Stimulated activated CD4-positive, alpha-beta T cell treated with anti-CD3 and anti-CD28 coated beads, Interleukin-2, amount 100 ng/mL, for 24 hours (primary cell): Measurements from ENCODE around the gene C17orf50.
A peak's percentile ranks its signal among the peaks of the same experiment; 100 is the strongest.

ENCODE experiments used
- DNase-seq, 2 donors: peaks; one replicate each; pipeline ENCODE4 v3.0.0-alpha.2; 2020

C17orf50 gene

DNA sequence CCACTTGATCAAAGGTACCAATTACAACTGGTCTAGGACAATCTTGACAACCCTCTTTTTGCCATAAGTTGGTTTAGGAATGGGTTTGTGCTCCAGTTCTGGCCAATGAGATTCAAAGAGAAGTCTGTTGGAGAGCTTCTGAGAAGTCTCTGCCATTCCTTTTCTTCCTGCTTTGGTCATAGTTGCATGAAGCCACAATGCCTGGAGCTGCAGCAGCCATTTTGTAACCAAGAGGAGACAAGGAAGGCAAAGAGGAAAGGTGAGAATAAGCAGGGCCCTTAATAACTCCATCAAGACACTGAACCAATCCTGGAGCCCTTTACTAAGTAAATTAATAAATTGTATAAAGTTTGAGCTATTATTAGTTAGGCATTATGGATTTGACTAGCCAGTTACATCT is 3.4 kb upstream of the C17orf50 start:
- DNase-seq = no peak

DNA sequence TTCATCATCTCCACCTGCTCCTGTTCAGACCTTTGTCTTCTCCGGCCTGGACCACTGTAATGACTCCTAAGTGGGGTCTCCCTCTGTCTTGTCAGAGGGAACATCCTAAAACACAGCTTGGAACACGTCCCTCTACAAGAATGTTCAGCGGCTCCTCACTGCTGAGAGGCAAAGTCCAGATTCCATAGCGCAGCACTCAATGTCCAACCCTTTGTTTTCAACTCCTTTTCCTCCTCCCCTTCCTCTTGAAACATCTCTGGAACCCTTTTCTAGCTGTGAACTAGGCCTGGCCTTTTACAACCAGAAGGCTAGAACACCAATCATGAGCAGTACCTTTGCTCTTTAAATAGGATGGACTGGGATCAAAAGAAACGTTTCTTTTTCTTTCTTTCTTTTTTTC is 914 bp downstream of the C17orf50 start:
- no peak for DNase-seq

DNA sequence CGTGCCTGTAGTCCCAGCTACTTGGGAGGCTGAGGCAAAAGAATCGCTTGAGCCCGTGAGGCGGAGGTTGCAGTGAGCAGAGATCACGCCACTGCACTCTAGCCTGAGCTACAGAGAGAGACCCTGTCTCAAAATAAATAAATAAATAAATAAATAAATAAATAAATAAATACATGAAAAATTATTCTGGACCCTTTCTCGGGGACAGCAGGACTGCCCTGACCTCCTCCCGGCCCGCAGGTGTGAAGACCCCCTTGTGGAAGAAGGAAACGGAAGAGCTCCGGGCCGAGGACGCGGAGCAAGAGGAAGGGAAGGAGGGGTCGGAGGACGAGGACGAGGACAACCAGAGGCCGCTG is 3.1 kb downstream of the C17orf50 start:
- no peak for DNase-seq

DNA sequence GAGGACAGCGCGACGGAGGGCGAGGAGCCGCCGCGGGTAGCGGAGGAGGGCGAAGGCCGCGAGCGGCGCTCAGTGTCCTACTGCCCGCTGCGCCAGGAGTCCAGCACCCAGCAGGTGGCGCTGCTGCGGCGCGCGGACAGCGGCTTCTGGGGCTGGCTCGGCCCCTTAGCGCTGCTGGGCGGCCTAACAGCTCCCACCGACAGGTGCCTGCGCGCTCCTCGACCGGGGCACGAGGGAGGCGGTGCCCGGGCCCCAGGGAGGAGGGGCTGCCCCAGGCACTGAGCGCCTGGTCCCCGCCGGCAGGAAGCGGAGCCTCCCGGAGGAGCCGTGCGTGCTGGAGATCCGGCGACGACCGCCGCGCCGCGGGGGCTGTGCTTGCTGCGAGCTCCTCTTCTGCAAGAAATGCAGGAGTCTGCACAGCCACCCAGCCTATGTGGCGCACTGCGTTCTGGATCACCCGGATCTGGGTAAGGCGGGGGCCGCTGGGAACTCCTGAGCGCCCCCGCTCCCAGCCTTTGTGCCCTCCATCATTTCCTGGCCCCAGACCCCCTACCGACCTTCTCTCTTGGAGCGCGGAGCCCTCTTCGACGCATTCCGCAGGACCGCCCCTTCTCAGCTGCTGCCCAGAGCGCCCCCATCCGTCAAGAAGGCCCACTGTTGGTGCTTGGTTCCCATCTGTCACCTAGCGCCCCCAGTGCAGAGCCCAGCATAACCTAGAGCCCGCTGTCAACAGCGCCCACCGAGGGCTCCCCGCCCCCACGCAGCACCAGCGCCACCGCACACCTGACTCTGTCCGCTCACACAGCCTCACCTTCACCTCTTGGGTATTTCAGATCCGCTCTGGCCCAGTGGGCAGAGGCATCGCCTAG is 3.7 kb downstream of the C17orf50 start:
- peak; percentile 87 to 94 for DNase-seq

DNA sequence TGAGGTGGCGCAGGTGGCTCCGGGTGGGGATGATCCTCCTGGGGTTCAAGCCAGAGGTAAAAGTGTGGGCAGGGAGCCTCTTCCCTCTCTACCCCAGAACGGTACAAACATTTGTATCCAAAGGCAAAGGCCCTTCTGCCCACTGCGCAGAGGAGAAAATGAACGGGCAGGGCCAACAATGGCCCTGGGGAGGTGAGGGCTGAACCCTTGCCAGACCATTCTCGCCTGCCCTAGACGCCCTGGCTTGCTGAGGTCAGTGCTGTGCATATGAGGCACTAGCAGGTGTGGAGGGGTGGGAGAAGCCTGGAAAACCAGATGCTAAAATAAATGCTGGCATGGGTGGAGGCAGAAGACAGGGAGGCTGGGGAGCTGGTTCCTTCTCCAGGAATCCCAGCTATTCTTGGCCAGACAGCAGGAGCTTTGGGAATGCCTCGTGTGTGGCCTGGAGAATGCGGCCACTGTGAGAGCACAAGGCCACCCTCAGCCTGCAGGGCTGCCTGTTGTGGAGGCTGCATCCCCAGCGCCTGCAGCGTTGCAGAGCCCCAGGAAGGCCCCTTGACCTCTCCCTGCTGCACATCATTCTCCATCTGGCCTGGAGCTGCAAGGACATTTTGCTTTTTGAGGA is 4.5 kb downstream of the C17orf50 start:
- no peak for DNase-seq

DNA sequence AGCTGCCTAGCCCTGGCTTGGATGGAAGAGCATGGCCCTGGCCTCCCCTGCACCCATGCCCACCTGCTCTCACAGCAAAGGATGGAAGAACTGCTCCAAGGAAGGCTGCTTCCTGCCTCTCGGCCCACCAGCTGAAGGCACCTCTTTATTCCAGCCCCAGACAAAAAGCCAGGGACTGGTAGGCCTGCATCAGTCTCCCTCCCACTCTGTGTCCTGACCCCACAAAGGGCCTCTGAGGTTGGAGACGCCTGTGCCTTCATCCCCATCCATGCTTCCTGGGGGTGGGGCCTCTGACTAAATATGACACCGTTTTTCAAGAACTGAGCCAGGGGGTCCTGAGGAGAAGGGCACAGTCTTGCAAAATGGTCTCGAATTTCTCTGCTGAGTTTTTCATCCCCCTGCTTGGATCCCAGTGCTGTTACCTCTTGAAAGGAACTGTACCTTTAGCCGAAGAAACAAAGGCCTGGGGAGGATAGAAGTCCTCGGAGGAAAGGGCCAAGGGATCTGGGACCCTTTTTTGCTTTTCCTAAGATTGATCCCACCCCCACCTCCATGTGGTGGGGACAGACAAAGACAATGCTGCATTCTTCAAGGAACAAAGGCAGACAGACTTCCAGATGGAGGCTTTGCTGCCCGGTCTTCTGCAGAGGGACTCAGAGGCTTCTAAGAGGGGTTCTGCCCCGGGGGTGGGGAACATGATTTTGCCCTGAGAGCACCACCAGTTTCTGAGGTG is 5.2 kb downstream of the C17orf50 start:
- no peak for DNase-seq

DNA sequence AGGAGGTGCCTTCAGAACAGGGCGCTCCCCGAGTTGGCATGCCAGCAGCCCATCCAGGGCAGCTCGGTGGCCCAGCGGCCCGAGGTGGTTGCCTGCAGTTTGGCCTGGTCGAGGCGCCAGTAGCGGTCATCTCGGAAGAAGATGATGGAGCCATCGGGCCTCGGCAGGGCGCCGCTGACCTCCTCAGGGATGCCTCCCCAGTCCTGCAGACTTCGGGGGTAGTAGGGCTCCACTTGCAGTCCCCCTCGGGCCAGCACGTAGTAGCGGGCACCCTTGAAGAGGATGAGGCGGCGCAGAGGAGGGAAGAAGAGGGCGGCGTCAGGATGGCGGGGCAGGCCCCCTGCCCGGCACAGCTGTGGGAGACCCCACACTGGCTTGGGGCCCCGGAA is 5.8 kb downstream of the C17orf50 start:
- no peak for DNase-seq

DNA sequence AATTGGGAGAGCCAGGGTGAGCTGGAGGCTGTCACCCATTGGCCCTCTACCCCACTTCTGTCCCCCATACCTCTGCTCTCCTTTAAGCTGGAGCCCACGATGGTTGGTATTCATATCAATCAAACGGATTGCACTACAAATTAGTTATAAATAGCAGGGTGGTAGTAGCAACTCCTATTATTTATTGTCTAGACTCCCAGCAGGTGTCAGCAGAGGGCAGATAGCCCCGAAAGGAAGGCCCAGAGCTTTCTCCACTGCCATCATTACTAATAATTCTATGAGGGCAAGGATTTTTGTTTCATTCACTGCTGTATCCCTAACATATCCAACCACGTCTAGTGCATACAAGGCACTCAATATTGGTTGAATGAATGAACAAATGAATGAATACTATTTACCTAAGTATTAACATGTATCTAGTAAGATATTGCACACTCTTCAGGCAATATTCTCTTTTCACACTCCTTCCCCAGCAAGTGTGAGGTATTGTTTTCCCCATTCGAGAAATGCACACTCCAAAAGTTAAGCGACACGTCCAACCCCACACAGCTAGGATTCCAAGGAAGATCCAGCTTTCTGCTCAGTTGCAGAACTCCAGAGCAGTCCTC is 6.3 kb downstream of the C17orf50 start:
- DNase-seq = peak; percentile 37 to 38

DNA sequence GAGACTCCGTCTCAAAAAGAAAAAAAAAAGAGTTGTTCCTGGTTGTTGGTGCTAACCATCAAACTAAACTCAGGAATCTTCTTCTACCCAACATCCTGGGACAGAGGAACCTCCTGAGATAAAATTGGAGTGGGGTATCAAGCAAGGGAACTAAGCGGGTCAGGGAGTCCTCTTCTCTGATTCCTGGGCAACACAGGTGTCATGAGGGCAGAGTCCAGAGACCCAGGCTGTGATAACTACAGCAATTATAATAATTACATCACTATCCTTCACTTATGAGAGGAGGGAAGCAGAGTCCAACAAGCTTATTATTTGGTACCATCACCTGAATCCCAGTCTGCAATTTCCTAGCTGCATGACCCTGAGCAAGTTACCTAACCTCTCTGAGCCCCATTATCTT is 8.1 kb downstream of the C17orf50 start:
- DNase-seq = no peak

DNA sequence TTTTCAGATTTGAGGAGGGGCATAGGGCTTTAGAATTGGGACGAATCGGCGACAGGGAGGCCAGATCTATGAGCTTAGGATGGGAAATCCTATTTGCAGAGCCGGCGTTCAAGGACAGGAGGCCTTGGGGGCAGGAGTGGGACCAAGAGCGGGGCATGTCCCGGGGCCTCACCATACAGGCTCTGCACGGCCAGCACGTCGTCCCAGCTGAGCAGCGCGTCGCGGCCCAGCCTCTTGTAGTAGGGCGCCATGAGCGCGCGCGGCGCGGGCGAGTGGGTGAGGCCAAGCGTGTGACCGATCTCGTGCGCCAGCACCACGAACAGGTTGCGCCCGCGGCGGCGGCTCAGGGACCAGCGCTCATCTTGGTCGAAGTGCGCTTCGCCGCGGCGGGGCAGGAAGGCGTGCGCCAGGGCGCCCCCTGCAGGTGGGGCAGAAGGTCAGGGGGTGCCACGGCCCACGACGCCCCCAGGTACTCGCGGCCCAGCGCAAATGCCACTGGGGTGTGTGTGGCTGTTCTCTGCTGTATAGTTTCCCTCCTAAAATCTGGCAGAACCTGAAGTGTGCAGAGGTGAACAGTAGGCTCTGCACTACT is 9.3 kb downstream of the C17orf50 start:
- DNase-seq = no peak

DNA sequence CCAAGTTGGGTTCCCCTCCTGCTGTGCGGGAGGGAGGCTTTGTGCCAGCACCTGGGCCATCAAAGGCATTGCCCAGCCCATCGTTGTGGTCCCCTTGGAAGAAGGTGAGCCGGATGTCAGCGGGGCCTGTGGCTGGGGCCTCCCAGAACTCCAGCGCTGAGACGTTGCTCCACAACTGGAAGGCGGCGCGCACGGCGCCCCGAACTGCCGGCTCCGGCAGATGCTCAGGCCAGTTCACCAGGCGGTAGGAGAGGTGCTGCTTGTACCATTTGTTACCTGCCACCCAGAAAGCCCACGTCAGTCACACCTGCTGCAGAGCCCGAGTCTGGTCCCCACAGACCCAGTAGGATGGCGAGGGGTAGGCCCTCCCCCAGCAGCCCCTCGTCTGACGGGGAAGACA is 12.4 kb downstream of the C17orf50 start:
- no peak for DNase-seq

DNA sequence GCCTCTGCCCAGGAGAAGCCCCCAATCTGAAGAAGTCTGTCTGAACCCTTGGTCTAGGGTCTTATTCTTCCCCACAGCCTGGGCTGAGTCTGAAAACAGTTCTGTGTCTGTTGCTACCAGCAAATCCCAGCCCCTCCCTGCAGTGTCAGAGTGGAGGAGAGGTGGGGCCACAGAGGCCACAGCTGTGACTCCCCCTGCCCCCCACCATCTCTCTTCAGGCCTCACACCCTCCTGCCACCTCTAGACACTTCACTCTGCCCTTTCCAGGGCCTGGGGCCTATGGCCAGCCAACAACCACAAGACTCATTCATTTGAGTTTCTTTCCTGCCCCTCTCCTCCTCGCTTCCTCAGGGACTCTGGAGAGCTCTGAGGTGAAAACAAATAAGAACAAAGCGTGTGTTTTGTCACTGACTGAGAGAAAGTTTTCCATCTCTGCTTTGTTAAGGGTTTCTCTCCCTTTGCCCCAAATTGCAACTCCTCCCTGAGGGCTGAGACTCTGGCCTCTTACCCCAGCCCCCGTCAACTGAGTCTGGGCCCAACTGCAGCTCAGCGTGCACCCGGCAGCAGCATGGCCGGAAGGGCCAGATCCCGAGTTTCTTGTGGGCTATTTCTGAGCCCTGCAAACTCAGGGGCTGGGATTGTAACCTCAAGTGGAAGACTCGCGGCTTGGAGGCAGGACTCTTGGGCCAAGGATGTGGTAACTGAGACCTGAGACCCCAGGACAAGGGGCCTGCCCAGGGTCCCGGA is 13.2 kb downstream of the C17orf50 start:
- DNase-seq = no peak

DNA sequence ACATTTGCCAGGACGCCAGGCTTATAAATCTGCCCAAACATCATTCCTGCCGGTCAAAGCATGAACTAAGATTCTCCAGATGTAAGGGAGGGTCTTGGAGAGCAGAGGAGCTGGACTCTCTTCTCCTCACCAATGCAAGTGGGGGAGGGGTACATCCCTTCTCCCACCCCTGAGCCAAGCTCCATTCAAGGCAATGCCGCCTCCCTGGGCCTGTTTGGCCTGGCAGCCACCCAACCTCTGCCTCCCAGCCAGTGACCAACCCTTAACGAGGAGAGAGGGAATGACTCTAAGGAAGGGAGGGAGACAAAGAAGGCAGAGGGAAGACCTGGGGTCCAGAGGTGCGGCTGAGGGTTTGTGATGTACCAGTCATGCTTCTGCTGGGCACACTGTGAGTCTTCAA is 13.8 kb downstream of the C17orf50 start:
- DNase-seq = no peak

DNA sequence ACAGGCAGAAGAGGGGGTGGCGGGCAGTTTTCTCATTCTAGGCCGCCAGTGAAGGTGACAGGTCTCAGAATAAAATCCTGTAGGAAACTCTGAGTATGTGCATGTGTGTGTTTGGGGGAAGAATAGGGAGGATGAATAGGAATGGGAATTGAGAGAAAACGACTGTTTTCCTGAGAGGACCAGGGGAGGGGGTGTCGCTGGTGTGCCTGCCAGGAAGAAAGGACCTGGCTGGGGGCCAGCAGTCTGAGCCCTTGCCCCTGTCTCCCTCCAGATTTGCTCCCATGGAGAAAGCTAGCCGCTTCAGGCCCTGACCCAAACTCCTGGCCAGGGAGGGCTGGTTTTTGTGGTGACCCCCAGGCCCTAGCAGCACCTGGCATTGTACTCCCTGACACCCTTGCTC is 14.4 kb downstream of the C17orf50 start:
- no peak for DNase-seq

DNA sequence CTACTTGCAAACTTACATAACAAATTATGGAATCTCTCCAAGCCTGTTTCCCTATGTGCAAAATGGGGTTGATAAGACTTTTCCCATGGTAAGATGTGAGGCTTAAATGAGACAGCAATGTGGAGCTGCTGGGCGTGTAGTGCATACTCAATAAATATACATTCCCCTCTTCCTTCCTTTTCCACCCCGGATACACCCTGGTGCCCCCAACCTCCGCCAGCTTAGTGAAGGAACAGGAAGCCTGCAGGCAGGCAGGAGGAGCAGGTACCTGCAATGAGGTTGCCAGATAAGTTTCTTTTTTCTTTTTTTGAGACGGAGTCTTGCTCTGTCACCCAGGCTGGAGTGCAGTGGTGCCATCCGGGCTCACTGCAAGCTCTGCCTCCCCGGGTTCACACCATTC is 14.9 kb downstream of the C17orf50 start:
- no peak for DNase-seq

DNA sequence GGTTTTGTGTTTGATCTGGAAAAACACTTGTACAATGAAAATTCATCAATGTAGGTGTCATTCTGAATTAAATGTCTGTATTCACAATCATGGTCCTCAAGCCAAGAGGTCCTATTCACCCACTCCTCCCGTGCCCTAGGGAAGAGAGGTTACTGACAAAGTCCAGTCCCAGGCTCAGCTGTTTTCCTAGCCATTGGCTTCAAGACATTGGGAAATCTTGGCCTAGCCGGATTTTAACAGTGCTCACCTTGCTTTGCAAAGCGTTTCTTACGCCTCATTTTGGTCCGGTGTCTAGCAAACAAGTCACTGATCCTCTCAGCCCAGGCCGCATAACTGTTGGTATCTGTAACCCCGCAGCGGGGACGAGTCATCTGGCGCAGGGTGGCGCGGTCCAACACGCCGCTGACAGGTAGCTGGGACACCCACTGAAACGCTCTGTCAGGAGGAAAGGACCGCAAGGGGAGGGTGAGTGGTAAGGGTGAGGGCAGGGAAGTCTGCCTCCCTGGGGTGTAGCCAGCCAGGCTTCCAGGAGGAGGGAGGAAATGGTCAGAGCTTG is 18.0 kb downstream of the C17orf50 start:
- DNase-seq = no peak

DNA sequence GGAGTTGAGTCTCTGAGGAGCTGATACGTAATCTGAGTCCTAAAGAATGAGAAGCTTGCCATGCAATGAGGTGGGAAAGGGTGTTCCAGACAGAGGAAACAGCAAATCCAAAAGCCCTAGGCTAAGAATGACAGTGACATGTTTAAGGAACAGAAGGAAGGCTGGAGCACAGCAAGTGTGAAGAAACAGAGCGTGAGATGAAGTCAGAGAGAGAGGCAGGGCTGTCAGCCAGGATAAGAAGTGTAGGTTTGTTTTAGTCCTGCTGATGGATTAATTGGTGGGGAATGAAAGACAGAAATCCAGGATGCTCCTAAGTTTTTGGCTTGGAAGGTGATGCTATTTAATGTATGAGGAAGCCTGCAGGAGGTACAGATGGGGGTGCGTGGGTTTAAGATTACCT is 20.3 kb downstream of the C17orf50 start:
- DNase-seq = no peak

DNA sequence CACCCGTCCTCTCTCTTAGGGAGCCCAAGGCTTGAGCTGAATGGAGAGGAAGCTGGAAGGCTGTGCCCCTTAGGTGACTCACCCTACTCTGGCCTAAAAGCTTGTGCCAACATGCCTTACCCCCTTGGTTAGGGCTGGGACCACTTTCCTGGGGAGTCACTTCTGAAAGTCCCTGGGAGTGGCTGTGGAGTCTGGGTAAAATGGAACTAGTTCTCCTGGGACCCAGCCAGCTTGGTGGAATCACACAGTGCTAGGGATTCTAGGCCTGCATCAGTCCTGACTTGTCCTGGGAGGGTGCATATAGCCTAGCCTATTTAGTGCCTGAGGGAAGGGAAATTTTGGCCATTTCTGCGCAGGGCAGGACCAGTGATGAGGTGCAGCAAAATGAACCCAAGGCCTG is 24.2 kb downstream of the C17orf50 start:
- DNase-seq = no peak

DNA sequence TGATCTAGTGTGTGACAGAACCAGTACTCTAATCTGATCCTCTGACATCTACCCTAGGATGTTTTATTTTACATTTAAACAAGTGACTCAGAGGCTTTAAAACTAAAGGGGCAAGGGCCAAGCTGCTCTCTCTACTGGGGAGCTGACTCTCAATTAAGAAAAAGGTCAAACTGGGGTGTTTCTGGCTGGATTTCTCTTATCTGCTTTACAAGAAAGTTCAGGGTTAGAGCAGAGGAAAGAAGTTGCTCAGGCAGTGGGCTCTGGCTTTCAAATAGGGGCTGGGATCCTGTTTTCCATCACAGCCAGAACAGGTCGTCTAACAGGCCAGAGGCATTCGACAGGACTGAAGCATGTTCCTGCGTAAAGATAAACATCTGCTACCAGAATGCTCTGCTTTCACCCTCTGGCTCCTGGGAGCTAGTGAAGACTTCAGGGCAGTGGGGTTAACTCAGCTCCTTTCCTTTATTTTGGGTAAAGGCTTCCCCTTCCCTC is 26.3 kb downstream of the C17orf50 start:
- DNase-seq = no peak

DNA sequence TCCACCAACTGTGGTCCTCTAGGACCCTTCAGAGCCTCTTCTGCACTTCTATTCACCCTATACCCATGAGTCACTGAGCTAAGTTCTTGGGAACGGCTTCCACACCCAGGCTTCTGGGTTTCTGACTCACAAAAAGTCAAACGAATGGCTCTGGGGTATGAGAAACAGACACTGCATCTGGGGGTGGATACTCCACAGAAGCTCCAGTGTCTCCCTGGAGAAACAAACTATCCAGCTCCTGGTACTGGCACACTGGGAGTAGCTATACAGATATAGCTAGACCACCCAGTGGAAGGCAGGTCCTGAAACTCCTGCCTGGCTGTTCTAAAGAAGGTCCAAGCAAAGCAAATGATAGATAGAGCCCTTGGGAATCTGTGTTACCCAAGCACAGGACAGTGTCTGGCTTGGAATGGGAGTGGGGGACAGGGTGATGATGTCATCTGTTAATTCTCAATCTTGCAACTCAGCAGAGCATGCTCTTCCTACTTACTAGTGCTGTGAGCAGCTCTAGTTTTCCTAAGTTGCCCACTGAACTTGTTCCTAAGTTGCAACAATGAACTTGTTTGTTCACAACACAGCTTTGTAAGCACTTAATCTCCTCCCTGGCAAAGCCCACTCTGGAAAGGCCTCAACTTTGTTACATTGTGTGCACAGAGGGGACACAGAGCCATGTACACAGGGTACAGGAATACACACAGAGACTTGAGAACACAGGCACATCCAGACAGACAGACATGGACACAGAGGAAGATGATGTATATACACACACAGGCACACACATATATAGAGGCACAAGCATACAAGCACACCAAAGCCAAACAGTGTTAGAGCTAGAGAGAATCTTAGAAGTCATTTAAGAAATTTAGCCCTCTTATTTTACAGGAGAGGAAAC is 28.0 kb downstream of the C17orf50 start:
- DNase-seq = no peak

DNA sequence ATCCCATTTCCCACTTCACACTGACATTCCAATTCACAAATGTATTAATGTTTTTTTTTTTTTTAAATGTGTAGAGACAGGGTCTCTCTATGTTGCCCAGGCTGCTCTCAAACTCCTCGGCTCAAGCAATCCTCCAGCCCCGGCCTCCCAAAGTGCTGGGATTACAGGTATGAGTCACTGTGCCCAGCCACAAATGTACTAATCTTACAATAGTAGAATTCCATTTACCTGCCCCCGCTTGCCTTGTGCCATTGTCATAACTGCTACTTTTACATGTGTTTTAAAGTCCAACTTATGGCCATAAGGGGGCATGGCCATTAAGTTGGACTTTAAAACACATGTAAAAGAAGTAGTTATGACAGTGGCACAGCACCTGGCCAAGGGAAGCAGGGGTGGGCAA is 30.2 kb downstream of the C17orf50 start:
- DNase-seq = no peak
